Neural crest cell (in vitro differentiated cells): ENCODE results near the gene METRN. TPM values are rescaled to one million over a fixed set of nuclear protein-coding genes. Genes with fewer than 3 reads are reported as not detected.

ENCODE experiments used
- DNase-seq: peaks from one replicate; pipeline ENCODE4 v3.0.0; 2021; ENCODE audit warnings: low read depth, mixed read lengths, low spot score
- H3K27ac Mint-ChIP-seq: one replicate; pipeline ENCODE4 v1.8.0; 2021; ENCODE audit warnings: mild to moderate bottlenecking, mixed read lengths; ENCODE audit not compliant: unreplicated experiment
- H3K27me3 Mint-ChIP-seq: 2 replicates; pipeline ENCODE4 v1.8.0; 2021; ENCODE audit warnings: low read depth, mild to moderate bottlenecking, mixed read lengths
- H3K36me3 Mint-ChIP-seq: 2 replicates; pipeline ENCODE4 v1.8.0; 2021; ENCODE audit warnings: low read depth, mild to moderate bottlenecking, mixed read lengths
- H3K4me1 Mint-ChIP-seq: 2 replicates; pipeline ENCODE4 v1.8.0; 2021; ENCODE audit warnings: mixed read lengths
- H3K4me3 Mint-ChIP-seq: one replicate; pipeline ENCODE4 v1.8.0; 2021; ENCODE audit warnings: mild to moderate bottlenecking, mixed read lengths
- H3K9me3 Mint-ChIP-seq: 2 replicates; pipeline ENCODE4 v1.8.0; 2021; ENCODE audit warnings: mixed read lengths
- CTCF ChIP-seq: fragments of 200-600 bp; sonication (generic); conservative IDR thresholded peaks from 2 replicates; pipeline ENCODE4 v1.5.0; 2021; ENCODE audit warnings: antibody characterized with exemption, mild to moderate bottlenecking
- total RNA-seq: library from RNA; stranded (reverse); gene quantifications from 2 replicates; pipeline ENCODE4 v1.2.1, GENCODE V29; 2021

METRN gene
- total RNA-seq, 1 donor from 2014 or later, result 224 TPM

GRCh38 chr16:765488-765865 is 50.6 kb downstream of the METRN start:
- Mint-ChIP-seq H3K36me3 (no peaks in the 10 kb centered on the region), H3K9me3 (no peaks in the 10 kb centered on the region), H3K27ac (no peak overlapping the region), H3K4me1 (no peaks in the 10 kb centered on the region), H3K27me3 (no peaks in the 10 kb centered on the region), H3K4me3 (no peak overlapping the region)
- no peak for TF ChIP-seq CTCF
- DNase-seq, result no peak

GRCh38 chr16:766008-766819 is 51.3 kb downstream of the METRN start:
- DNase-seq, result no peak
- TF ChIP-seq CTCF, result no peak
- no peaks in the 10 kb centered on the region for H3K27me3 Mint-ChIP-seq
- H3K36me3 Mint-ChIP-seq, result no peaks in the 10 kb centered on the region
- H3K9me3 Mint-ChIP-seq, result no peaks in the 10 kb centered on the region
- H3K27ac Mint-ChIP-seq, result peak overlapping the region; percentile 35
- H3K4me1 Mint-ChIP-seq, result no peaks in the 10 kb centered on the region
- H3K4me3 Mint-ChIP-seq, result no peak overlapping the region

GRCh38 chr16:766820-767640 is 52.1 kb downstream of the METRN start:
- no peaks in the 10 kb centered on the region for H3K27me3 Mint-ChIP-seq
- H3K9me3 Mint-ChIP-seq, result no peaks in the 10 kb centered on the region
- no peaks in the 10 kb centered on the region for H3K4me1 Mint-ChIP-seq
- no peak overlapping the region for H3K27ac Mint-ChIP-seq
- H3K36me3 Mint-ChIP-seq, result no peaks in the 10 kb centered on the region
- no peak for DNase-seq
- TF ChIP-seq CTCF, result no peak
- H3K4me3 Mint-ChIP-seq, result no peak overlapping the region

- DNase-seq, result no peak
- H3K4me3 Mint-ChIP-seq, result no peak overlapping the region
- no peaks in the 10 kb centered on the region for H3K27me3 Mint-ChIP-seq
Observed at GRCh38 chr16:767743-768235, 52.9 kb downstream of the METRN start.

GRCh38 chr16:768428-768827 is 53.5 kb downstream of the METRN start:
- Mint-ChIP-seq H3K4me3 (no peak overlapping the region), H3K27ac (no peak overlapping the region), H3K27me3 (no peaks in the 10 kb centered on the region), H3K9me3 (no peaks in the 10 kb centered on the region), H3K36me3 (no peaks in the 10 kb centered on the region), H3K4me1 (no peaks in the 10 kb centered on the region)
- no peak for DNase-seq
- no peak for TF ChIP-seq CTCF

More at GRCh38 chr16:767743-768235, 52.9 kb downstream of the METRN start:
- Mint-ChIP-seq H3K9me3 (no peaks in the 10 kb centered on the region), H3K36me3 (no peaks in the 10 kb centered on the region), H3K27ac (no peak overlapping the region), H3K4me1 (no peaks in the 10 kb centered on the region)
- TF ChIP-seq CTCF, result no peak

Other genes starting within 250 kb of the METRN start
- 56.9 and 60.3 TPM in 2 replicates for gene CAPN15, start 187.4 kb upstream of the METRN start, total RNA-seq
- not detected in 2 replicates for gene PRR35, start 154.7 kb upstream of the METRN start, total RNA-seq
- 0.84 and 0.86 TPM in 2 replicates for gene NHLRC4, start 148.1 kb upstream of the METRN start, total RNA-seq
- 84.9 and 91.7 TPM in 2 replicates for gene PIGQ, start 145.2 kb upstream of the METRN start, total RNA-seq
- gene RAB40C, start 125.1 kb upstream of the METRN start, total RNA-seq, result 30.9 and 31.6 TPM in 2 replicates
- gene WFIKKN1, start 84.1 kb upstream of the METRN start, total RNA-seq, result 8.1 and 8.5 TPM in 2 replicates
- gene METTL26, start 78.8 kb upstream of the METRN start, total RNA-seq, result 73.4 and 75.3 TPM in 2 replicates
- gene MCRIP2, start 73.3 kb upstream of the METRN start, total RNA-seq, result 16.2 and 17.6 TPM in 2 replicates
- 95.8 and 97.0 TPM in 2 replicates for gene WDR90, start 65.8 kb upstream of the METRN start, total RNA-seq
- 171 and 189 TPM in 2 replicates for gene RHOT2, start 47.0 kb upstream of the METRN start, total RNA-seq
- 3.0 and 3.1 TPM in 2 replicates for gene RHBDL1, start 39.4 kb upstream of the METRN start, total RNA-seq
- 81.5 and 99.3 TPM in 2 replicates for gene STUB1, start 34.7 kb upstream of the METRN start, total RNA-seq
- 60.8 and 64.5 TPM in 2 replicates for gene JMJD8, start 30.8 kb upstream of the METRN start, total RNA-seq
- gene WDR24, start 24.7 kb upstream of the METRN start, total RNA-seq, result 16.6 and 20.7 TPM in 2 replicates
- 2.5 and 3.0 TPM in 2 replicates for gene FBXL16, start 9.3 kb upstream of the METRN start, total RNA-seq
- gene ANTKMT, start 6.0 kb downstream of the METRN start, total RNA-seq, result 51.1 and 52.7 TPM in 2 replicates
- gene CCDC78, start 11.3 kb downstream of the METRN start, total RNA-seq, result 7.0 and 7.2 TPM in 2 replicates
- 15.0 and 15.4 TPM in 2 replicates for gene HAGHL, start 12.0 kb downstream of the METRN start, total RNA-seq
- gene CIAO3, start 25.9 kb downstream of the METRN start, total RNA-seq, result 42.1 and 45.9 TPM in 2 replicates
- not detected in 2 replicates for gene MSLN, start 45.6 kb downstream of the METRN start, total RNA-seq
- gene RPUSD1, start 73.3 kb downstream of the METRN start, total RNA-seq, result 36.1 and 36.8 TPM in 2 replicates
- gene CHTF18, start 73.5 kb downstream of the METRN start, total RNA-seq, result 156 and 169 TPM in 2 replicates
- not detected in 2 replicates for gene GNG13, start 85.6 kb downstream of the METRN start, total RNA-seq